Ascending aorta (tissue), 2 donors: ENCODE results near the gene ALG14. TPM values are rescaled to one million over a fixed set of nuclear protein-coding genes. Genes with fewer than 3 reads are reported as not detected.

Experiments used
- DNase-seq, 2 donors: peaks; one replicate each; pipeline ENCODE4 v3.0.0-alpha.2; 2019; ENCODE audit warnings: low spot score in 2 of 2
- H3K27ac ChIP-seq, 2 donors: fragments of 200-600 bp; sonication (generic); one replicate each; pipeline ENCODE4 v1.5.1; 2016 to 2017; ENCODE audit warnings: mild to moderate bottlenecking in 1 of 2
- H3K27me3 ChIP-seq: fragments of 200-600 bp; sonication (generic); one replicate; pipeline ENCODE4 v1.5.1; 2017
- H3K36me3 ChIP-seq, 2 donors: fragments of 200-600 bp; sonication (generic); one replicate each; pipeline ENCODE4 v1.5.1; 2016
- H3K4me1 ChIP-seq, 2 donors: fragments of 200-600 bp; sonication (generic); one replicate each; pipeline ENCODE4 v1.5.1; 2016 to 2017; ENCODE audit warnings: mild to moderate bottlenecking in 1 of 2
- H3K4me3 ChIP-seq, 2 donors: fragments of 200-600 bp; sonication (generic); one replicate each; pipeline ENCODE4 v1.5.1; 2016 to 2017; ENCODE audit warnings: mild to moderate bottlenecking in 1 of 2
- H3K9me3 ChIP-seq, 2 donors: fragments of 200-600 bp; sonication (generic); one replicate each; pipeline ENCODE4 v1.5.1; 2016
- intact Hi-C: fragments of 100-400 bp; cut with DNase I; formaldehyde crosslinking; loops from one replicate; pipeline ENCODE4 v1.15.1; 2023
- total RNA-seq: library from RNA; depleted of rRNA; stranded (reverse); fragments of >200 nt; gene quantifications from one replicate; pipeline ENCODE4 v1.1.0, GENCODE V29; 2016
- TF ChIP-seq, protein P1 (sequence below), 3 experiments: fragments of 200-600 bp in 2 of 3; fragments of 450-650 bp in 1 of 3; sonication (generic) in 2 of 3; IDR thresholded peaks; one replicate each; pipeline ENCODE4 v1.5.1; 2016 to 2019; ENCODE audit warnings: antibody characterized with exemption in 3 of 3, mild to moderate bottlenecking in 1 of 3, moderate library complexity in 1 of 3

The ALG14 gene
- total RNA-seq, 1 donor from 2014 or later = not detected

DNA sequence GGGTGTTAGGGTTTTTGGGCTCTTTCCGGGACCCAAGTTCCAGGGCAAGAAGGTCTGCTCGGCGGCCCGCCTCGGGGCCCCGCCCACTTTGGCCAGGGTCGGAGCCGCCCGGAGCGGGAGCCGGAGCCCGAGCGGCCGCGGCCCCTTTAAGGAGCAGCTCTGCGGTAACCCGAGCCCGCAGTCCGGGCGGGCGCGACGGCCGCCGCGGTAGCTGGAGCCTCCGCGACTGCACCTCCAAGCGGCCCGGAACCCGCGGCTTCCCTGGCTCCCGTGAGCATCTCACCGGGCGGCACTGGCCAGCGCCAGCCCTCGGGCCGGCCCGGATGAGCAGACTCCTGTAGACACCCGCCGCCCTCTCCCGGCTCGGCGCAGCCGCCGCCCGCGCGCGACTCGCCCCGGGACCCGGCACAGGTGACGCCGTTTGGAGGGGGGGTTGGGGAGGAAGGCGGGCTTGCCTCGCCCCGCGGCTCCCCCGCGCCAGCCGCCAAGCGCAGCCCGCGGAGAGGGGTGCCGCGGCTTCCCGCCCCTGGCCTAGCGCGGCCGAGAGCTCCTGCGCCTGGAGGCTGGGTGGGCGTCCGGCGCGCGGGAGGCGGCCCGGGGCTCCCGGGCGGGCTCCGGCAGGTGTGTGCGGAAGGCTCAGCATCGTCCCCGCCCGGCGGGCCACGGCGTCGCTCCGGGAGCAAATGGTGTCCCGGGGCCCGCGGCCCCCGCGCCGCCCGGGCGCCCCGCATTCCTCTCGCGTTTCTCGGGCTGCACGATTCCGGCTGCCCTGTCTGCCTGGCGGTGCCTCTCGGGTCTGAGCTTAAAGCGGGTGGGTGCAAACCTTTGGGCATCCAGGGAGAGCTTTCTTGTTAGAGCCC, 44.7 kb upstream of the ALG14 start, which contains the start of gene TLCD4:
TSS of gene TLCD4 (plus strand) at position 149 of the 860 bp plus-strand sequence. CDS start 26,547 bp downstream, outside the sequence.
- peaks cover 0 to 4% of the 10 kb centered on the region in 2 donors for H3K4me1 ChIP-seq

DNA sequence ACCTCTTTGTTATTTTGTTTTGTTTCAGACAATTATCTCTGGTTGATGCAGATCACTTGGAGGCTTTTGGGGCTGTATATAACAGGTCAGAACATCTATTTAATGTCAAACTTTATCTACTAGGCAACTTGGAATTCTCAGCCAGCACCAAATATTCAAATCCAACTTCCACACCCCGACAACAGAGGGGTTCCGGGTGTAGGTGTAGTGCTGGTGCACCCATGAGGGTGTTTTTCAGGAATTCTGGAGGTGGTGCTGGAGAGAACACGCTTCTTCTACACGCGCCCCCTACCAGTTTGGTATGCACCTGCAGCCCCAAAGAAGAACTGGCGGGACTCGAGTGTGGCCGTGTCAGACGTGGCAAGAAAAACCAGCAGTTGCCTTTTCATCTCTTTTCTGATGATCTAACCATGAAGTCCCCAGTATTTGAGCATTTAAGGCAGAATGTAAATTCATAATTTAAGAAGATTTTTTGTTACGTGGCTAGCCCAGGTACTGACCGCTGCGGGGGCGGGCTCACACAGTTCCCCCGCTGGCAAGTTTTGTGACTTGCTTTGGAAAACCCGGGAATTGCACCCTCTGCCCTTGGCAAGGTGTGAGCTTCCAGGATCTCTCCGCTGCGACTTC, 43.9 kb upstream of the ALG14 start:
- Histone ChIP-seq H3K4me3 (peak overlapping the region; percentile 85 to 88), H3K36me3 (no peaks in the 10 kb centered on the region), H3K9me3 (no peaks in the 10 kb centered on the region), H3K27ac (peak overlapping the region; percentile 77 to 85), H3K27me3 (no peaks in the 10 kb centered on the region), H3K4me1 (peaks cover 0 to 4% of the 10 kb centered on the region in 2 donors)
- TF ChIP-seq, protein P1, sequence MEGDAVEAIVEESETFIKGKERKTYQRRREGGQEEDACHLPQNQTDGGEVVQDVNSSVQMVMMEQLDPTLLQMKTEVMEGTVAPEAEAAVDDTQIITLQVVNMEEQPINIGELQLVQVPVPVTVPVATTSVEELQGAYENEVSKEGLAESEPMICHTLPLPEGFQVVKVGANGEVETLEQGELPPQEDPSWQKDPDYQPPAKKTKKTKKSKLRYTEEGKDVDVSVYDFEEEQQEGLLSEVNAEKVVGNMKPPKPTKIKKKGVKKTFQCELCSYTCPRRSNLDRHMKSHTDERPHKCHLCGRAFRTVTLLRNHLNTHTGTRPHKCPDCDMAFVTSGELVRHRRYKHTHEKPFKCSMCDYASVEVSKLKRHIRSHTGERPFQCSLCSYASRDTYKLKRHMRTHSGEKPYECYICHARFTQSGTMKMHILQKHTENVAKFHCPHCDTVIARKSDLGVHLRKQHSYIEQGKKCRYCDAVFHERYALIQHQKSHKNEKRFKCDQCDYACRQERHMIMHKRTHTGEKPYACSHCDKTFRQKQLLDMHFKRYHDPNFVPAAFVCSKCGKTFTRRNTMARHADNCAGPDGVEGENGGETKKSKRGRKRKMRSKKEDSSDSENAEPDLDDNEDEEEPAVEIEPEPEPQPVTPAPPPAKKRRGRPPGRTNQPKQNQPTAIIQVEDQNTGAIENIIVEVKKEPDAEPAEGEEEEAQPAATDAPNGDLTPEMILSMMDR (IDR thresholded peaks at IDR 0.05) = peak; percentile 60 to 71 (median 61)
- peak in 1 of 2 donors; percentile 79 for DNase-seq
- intact Hi-C loops = loop anchor here (1.0 to 5.0 kb wide), 4 partner anchors 29 to 189 kb away; partner anchors contain the start of genes CNN3 and RWDD3

More for the DNA sequence above, 44.7 kb upstream of the ALG14 start, which contains the start of gene TLCD4:
- intact Hi-C loops = loop anchor here (1.0 to 5.0 kb wide), 4 partner anchors 30 to 190 kb away; partner anchors contain the start of genes CNN3 and RWDD3
- H3K27ac ChIP-seq = peak within 1 kb of the TSS; percentile 77 to 85
- no peaks in the 10 kb centered on the region for H3K9me3 ChIP-seq
- no peaks in the 10 kb centered on the region for H3K36me3 ChIP-seq
- peak within 1 kb of the TSS; percentile 85 to 88 for H3K4me3 ChIP-seq
- no peaks in the 10 kb centered on the region for H3K27me3 ChIP-seq
- DNase-seq = peak in 1 of 2 donors; percentile 79
- TF ChIP-seq, protein P1 (IDR thresholded peaks at IDR 0.05) = no peak

DNA sequence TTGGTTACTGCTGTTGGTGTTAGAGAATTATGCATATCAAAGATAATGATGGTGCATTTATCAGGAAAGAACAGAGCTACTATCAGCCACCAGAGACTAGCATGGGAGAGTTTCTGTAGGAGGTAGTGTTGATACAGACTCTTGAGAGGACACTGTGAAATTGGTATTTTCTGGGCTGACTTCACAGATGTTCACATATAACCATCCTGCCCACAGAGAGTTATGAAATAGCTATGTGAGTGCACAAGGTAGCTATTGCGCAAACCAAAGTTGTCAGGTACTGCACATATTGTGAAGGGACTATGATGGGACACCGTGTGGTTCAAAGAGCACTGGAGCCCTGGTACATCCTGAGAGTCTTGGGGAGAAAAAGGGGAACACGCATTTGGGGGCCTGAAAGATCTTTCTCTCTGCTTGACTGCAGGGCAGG, 43.0 kb upstream of the ALG14 start:
- DNase-seq = no peak
- intact Hi-C loops = loop anchor here (5.0 kb wide), 1 partner anchor 188 kb away; the partner anchor contains the start of gene CNN3
- H3K4me3 ChIP-seq = no peak overlapping the region
- no peaks in the 10 kb centered on the region for H3K9me3 ChIP-seq
- H3K27me3 ChIP-seq = no peaks in the 10 kb centered on the region
- TF ChIP-seq, protein P1 (IDR thresholded peaks at IDR 0.05) = no peak
- no peaks in the 10 kb centered on the region for H3K36me3 ChIP-seq
- H3K27ac ChIP-seq = no peak overlapping the region
- peaks cover 0 to 4% of the 10 kb centered on the region in 2 donors for H3K4me1 ChIP-seq

DNA sequence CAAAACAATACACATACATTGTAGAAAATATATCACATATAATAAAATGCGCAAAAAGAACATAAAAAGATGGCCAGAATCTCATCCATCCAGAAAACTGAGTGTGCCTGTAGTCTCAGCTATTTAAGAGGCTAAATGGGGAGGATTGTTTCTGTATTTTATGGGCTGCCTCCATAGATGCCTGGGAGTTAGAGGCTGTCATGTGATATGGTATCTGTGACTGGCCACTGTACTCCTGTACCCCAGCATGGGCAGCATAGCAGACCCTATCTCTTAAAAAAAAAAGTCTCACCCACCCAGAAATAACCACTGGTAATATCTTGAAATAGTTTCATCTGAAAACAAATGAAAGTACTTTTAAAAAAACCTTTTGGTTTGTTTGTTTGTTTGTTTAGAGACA, 40.9 kb upstream of the ALG14 start:
- Histone ChIP-seq H3K27me3 (no peaks in the 10 kb centered on the region), H3K4me1 (peaks cover 0 to 4% of the 10 kb centered on the region in 2 donors), H3K36me3 (no peaks in the 10 kb centered on the region), H3K4me3 (no peak overlapping the region), H3K27ac (no peak overlapping the region), H3K9me3 (no peaks in the 10 kb centered on the region)
- no peak for DNase-seq
- intact Hi-C loops = no loop called here
- TF ChIP-seq, protein P1 (IDR thresholded peaks at IDR 0.05) = no peak

DNA sequence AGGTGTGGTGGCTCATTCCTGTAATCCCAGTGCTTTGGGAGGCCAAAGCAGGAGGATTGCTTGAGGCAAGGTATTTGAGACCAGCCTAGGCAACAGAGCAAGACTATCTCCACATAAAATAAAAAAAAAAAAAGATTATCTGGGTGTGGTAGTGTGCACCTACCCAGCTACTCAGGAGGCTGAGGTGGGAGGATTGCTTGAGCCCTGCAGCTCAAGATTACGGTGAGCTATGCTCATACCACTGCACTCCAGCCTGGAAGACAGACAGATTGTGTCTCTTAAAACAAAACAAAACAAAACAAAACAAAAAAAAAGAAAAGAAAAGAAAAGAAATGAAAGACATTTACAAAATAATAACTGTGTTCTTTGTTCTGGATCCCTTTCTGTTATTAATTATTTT, 38.3 kb upstream of the ALG14 start:
- TF ChIP-seq, protein P1 (IDR thresholded peaks at IDR 0.05) = no peak
- Histone ChIP-seq H3K36me3 (no peaks in the 10 kb centered on the region), H3K4me3 (no peak overlapping the region), H3K9me3 (no peaks in the 10 kb centered on the region), H3K4me1 (no peaks in the 10 kb centered on the region), H3K27me3 (no peaks in the 10 kb centered on the region), H3K27ac (no peak overlapping the region)
- intact Hi-C loops = no loop called here
- DNase-seq = no peak
